HepG2 (cell line): ENCODE measurements around the gene NEXMIF. TPM values are rescaled to one million over a fixed set of nuclear protein-coding genes. Genes with fewer than 3 reads are reported as not detected.
"Not testable (repeated sequence)": the region's sequence is repeated elsewhere in the genome, so short reads cannot be mapped to it uniquely, and the experiment has no call there.

ENCODE experiments used
- ATAC-seq: fragments of 200-7000 bp; cut with Tn5 transposase; 3 replicates; pipeline ENCODE4 v1.9.1; 2020; ENCODE audit warnings: mild to moderate bottlenecking, moderate library complexity
- BruUV-seq: library from RNA; stranded (reverse); fragments of 400-500 nt; replicated peaks from 2 replicates; lab custom pipeline; 2021; lab: Mats Ljungman, UMichigan
- CTCF ChIA-PET: fragments of 300-600 bp; formaldehyde crosslinking; extraction: SDS; loops from one replicate; lab custom pipeline; 2021; ENCODE audit warnings: low total read pairs, inconsistent platforms, low intra/inter-chr PET ratio; lab: Yijun Ruan, JAX
- POLR2A ChIA-PET: fragments of 350-600 bp; sonication (Branson Sonifier 250); formaldehyde crosslinking; loops from one replicate; lab custom pipeline; 2020; ENCODE audit warnings: antibody characterized with exemption, inconsistent platforms; lab: Yijun Ruan, JAX
- DNase-seq: peaks from one replicate; pipeline ENCODE4 v3.0.0-alpha.2; 2015; ENCODE audit warnings: low spot score
- FAIRE-seq: peaks from 3 replicates; lab custom pipeline; 2011; peaks lifted over from hg19 to GRCh38; lab: Jason Lieb, UNC
- H2AFZ ChIP-seq: one replicate; pipeline ENCODE4 v1.6.1; 2011; ENCODE audit warnings: low read length, inconsistent platforms
- H3K27ac ChIP-seq: fragments of 300-600 bp; 3 replicates; pipeline ENCODE4 v1.8.0; 2011; ENCODE audit warnings: mixed run types, mild to moderate bottlenecking, mixed read lengths, low read length, inconsistent platforms; ENCODE audit not compliant: insufficient read depth; ENCODE audit errors: extremely low read length
- H3K27me3 ChIP-seq, 2 experiments: fragments of 200-600 bp in 1 of 2; 2 replicates in 1 of 2; 3 replicates in 1 of 2; pipeline versions ENCODE4 v1.6.0 to v1.8.0; 2011; ENCODE audit warnings: low read length in 2 of 2, mild to moderate bottlenecking in 2 of 2, moderate library complexity in 2 of 2, inconsistent platforms in 1 of 2; ENCODE audit not compliant: insufficient read depth in 2 of 2, control insufficient read depth in 1 of 2
- H3K36me3 ChIP-seq, 2 experiments: fragments of 200-600 bp in 1 of 2; replicated peaks in 1 of 2; 2 replicates in 1 of 2; 3 replicates in 1 of 2; pipeline versions ENCODE4 v1.5.1 to v1.8.0; 2011; ENCODE audit warnings: low read length in 2 of 2, inconsistent platforms in 1 of 2; ENCODE audit not compliant: insufficient read depth in 2 of 2, control insufficient read depth in 1 of 2
- H3K4me1 ChIP-seq: 2 replicates; pipeline ENCODE4 v1.5.1; 2012; ENCODE audit warnings: low read length, inconsistent platforms; ENCODE audit not compliant: insufficient read depth
- H3K4me2 ChIP-seq: 2 replicates; pipeline ENCODE4 v1.6.0; 2011; ENCODE audit warnings: low read depth, low read length, inconsistent platforms
- H3K4me3 ChIP-seq, 3 experiments: fragments of 200-600 bp in 1 of 3; sonication (generic), shearing (Covaris generic) in 1 of 3; replicated peaks in 1 of 3; 2 replicates each; pipeline ENCODE4 v1.5.1; 2011 to 2016; ENCODE audit warnings: low read length in 3 of 3, inconsistent platforms in 2 of 3, low read depth in 2 of 3, mild to moderate bottlenecking in 2 of 3, control low read depth in 1 of 3, mixed read lengths in 1 of 3; ENCODE audit not compliant: insufficient read depth in 1 of 3
- H3K79me2 ChIP-seq: one replicate; pipeline ENCODE4 v1.6.1; 2011; ENCODE audit warnings: low read length, inconsistent platforms; ENCODE audit not compliant: insufficient read depth
- H3K9ac ChIP-seq: 2 replicates; pipeline ENCODE4 v1.6.0; 2011; ENCODE audit warnings: mild to moderate bottlenecking, low read depth, low read length, inconsistent platforms; ENCODE audit not compliant: insufficient read depth
- H3K9me3 ChIP-seq: 2 replicates; pipeline ENCODE4 v1.5.1; 2012; ENCODE audit warnings: mild to moderate bottlenecking, low read length
- H4K20me1 ChIP-seq: 2 replicates; pipeline ENCODE4 v1.6.0; 2011; ENCODE audit warnings: inconsistent platforms, mild to moderate bottlenecking, low read length, moderate library complexity; ENCODE audit not compliant: insufficient read depth
- CREM ChIP-seq, 2 experiments: sonication (generic) in 1 of 2; formaldehyde crosslinking in 1 of 2; IDR thresholded peaks; 2 replicates each; pipeline versions ENCODE4 v1.4.0 to v1.6.1; 2016 to 2020; ENCODE audit warnings: antibody characterized with exemption in 1 of 2, mild to moderate bottlenecking in 1 of 2, missing genetic modification reagents in 1 of 2
- HBP1 ChIP-seq: IDR thresholded peaks from 2 replicates; pipeline ENCODE4 v1.6.1; 2016; ENCODE audit warnings: low read depth, control low read depth
- HMG20B ChIP-seq: conservative IDR thresholded peaks from 2 replicates; pipeline ENCODE4 v1.6.1; 2016; ENCODE audit warnings: missing genetic modification reagents, missing compliant biosample characterization
- NFKBIZ ChIP-seq: IDR thresholded peaks from 2 replicates; pipeline ENCODE4 v1.6.1; 2018; ENCODE audit warnings: missing genetic modification reagents, missing compliant biosample characterization
- ZNF878 ChIP-seq: sonication (generic); formaldehyde crosslinking; IDR thresholded peaks from 2 replicates; pipeline ENCODE4 v1.8.1; 2023; ENCODE audit warnings: mild to moderate bottlenecking, missing genetic modification reagents, moderate library complexity
- WGBS: methylation state at CpG from one replicate; pipeline ENCODE4 v1.1.6; 2017; ENCODE audit warnings: low lambda C conversion rate; 5-methylcytosine and 5-hydroxymethylcytosine counted together
- in situ Hi-C: cut with HindIII; loops from 2 replicates; pipeline ENCODE4 v1.10.0; 2017; ENCODE audit warnings: low pct_unique_long_range_greater_than_20kb; ENCODE audit not compliant: extremely low pct_ligation_motif_present
- intact Hi-C: fragments of 100-400 bp; cut with micrococcal nuclease; formaldehyde crosslinking; loops from one replicate; pipeline ENCODE4 v1.10.0; 2022; ENCODE audit not compliant: unreplicated experiment
- polyA plus RNA-seq, 8 experiments: library from polyadenylated mRNA; depleted of rRNA in 3 of 8; stranded (reverse) in 7 of 8; unstranded in 1 of 8; fragments of >200 nt; fragmentation: Illumina TruSeq in 4 of 8; extraction: Trizol in 4 of 8; gene quantifications; 2 replicates each; pipeline versions ENCODE4 v1.2.1 to v1.2.3, GENCODE V29; 2011 to 2016; ENCODE audit warnings: low read depth in 4 of 8, missing spikeins in 1 of 8, mixed read lengths in 1 of 8; ENCODE audit not compliant: insufficient read depth in 1 of 8
- total RNA-seq, 5 experiments: library from RNA; depleted of rRNA; stranded (reverse); fragments of >200 nt; fragmentation: Illumina TruSeq; extraction: Trizol; gene quantifications; 2 replicates each; pipeline ENCODE4 v1.2.3, GENCODE V29; 2016; ENCODE audit warnings: low read depth in 1 of 5
- TF ChIP-seq, protein P1 (sequence below): sonication (generic); formaldehyde crosslinking; IDR thresholded peaks from 2 replicates; pipeline ENCODE4 v1.8.0; 2022; ENCODE audit warnings: missing genetic modification reagents, low read depth, mild to moderate bottlenecking, borderline replicate concordance

NEXMIF gene
- total and polyA plus RNA-seq, 2 of the 13 experiments (the other 11 are each of a cell fraction or from before 2014, with no cell fraction given), result under 0.01 TPM; not detected in 1

- Histone ChIP-seq H3K27me3 (no peaks in the 10 kb centered on the region), H4K20me1 (no peaks in the 10 kb centered on the region), H3K27ac (no peak overlapping the region), H3K79me2 (no peaks in the 10 kb centered on the region), H3K4me2 (no peak overlapping the region), H3K4me3 (no peak overlapping the region), H3K36me3 (no peaks in the 10 kb centered on the region), H3K9ac (no peak overlapping the region), H3K9me3 (no peaks in the 10 kb centered on the region), H3K4me1 (no peaks in the 10 kb centered on the region), H2AFZ (no peak overlapping the region)
- intact Hi-C loops (no loop called here), in situ Hi-C loops (no loop called here)
- TF ChIP-seq CREM (IDR thresholded peaks at IDR 0.05), result no peak
- no peak for TF ChIP-seq CREM (CRISPR knock-in tag; IDR thresholded peaks at IDR 0.05)
- no peak for TF ChIP-seq ZNF878 (CRISPR knock-in tag)
- TF ChIP-seq, protein P1, sequence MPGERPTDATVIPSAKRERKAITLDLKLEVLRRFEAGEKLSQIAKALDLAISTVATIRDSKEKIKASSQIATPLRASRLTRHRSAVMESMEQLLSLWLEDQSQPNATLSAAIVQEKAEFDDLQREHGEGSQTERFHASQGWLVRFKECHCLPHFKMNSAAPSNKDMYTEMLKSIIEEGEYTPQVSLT, result no peak
- no peak for TF ChIP-seq NFKBIZ
- no peak for TF ChIP-seq HBP1
- TF ChIP-seq HMG20B (CRISPR knock-in tag), result no peak
- ChIA-PET CTCF (no interaction called here), POLR2A (no interaction called here)
- BruUV-seq, result no TSS peak
- 18% methylated on average over 2 of the region's 2 CpGs for WGBS
- DNase-seq (no peak), FAIRE-seq (no peak), ATAC-seq (no peak)
These were observed 220.0 kb downstream of the NEXMIF start for GRCh38 chrX:74705269-74705668.

- H2AFZ ChIP-seq, in situ Hi-C loops: not testable (repeated sequence)
These were observed 223.9 kb downstream of the NEXMIF start for GRCh38 chrX:74701343-74701742.

More at GRCh38 chrX:74701343-74701742, 223.9 kb downstream of the NEXMIF start:
- FAIRE-seq, H3K4me2 ChIP-seq, DNase-seq, ATAC-seq, H3K79me2 ChIP-seq, H3K36me3 ChIP-seq, CTCF ChIA-PET, H3K9me3 ChIP-seq, H3K4me1 ChIP-seq, H3K27me3 ChIP-seq, intact Hi-C loops, H3K4me3 ChIP-seq, H3K27ac ChIP-seq, H4K20me1 ChIP-seq, BruUV-seq, POLR2A ChIA-PET, H3K9ac ChIP-seq: not testable (repeated sequence)
- WGBS, result 88% methylated on average over 1 of the region's 2 CpGs
